Measurements from ENCODE around the gene KCNK2. TPM values are rescaled to one million over a fixed set of nuclear protein-coding genes. Genes with fewer than 3 reads are reported as not detected.

Gene KCNK2
- total RNA-seq, 1 experiment from 2014 or later: 0.44 TPM

GRCh38 chr1:215059947-215060346 is 22.6 kb upstream of the KCNK2 start:
- H3T11ph ChIP-seq (ENCODE audit: low read length): no peak overlapping the region
- H3K9me3 ChIP-seq (ENCODE audit: control insufficient read depth, low read depth, low read length): no peaks in the 10 kb centered on the region
- no peak overlapping the region for H3K27ac ChIP-seq (ENCODE audit: insufficient read length, low read depth, low read length)
- no peak overlapping the region for H2BK5ac ChIP-seq (ENCODE audit: insufficient read length, low read length)
- no peak overlapping the region for H2BK12ac ChIP-seq (ENCODE audit: insufficient read length, low read depth, low read length)
- H2BK15ac ChIP-seq (ENCODE audit: low read depth, low read length): no peak overlapping the region
- no peaks in the 10 kb centered on the region for H3K36me3 Mint-ChIP-seq (ENCODE audit: insufficient read depth in 1 of 3, low read depth in 3 of 3)
- H3K79me2 ChIP-seq (ENCODE audit: insufficient read depth, low read length): no peaks in the 10 kb centered on the region
- H3K4me1 ChIP-seq (ENCODE audit: insufficient read depth, low read length): no peaks in the 10 kb centered on the region
- no peak overlapping the region for H3K14ac ChIP-seq (ENCODE audit: insufficient read depth, low read length)
- no peaks in the 10 kb centered on the region for H4K20me1 ChIP-seq (ENCODE audit: control insufficient read depth, insufficient read depth, insufficient read length)
- H3K23ac ChIP-seq (ENCODE audit: insufficient read length, low read depth, low read length): no peak overlapping the region
- no peak overlapping the region for H4K91ac ChIP-seq (ENCODE audit: insufficient read length, low read depth, low read length)
- no peak overlapping the region for H3K56ac ChIP-seq (ENCODE audit: insufficient read length, low read depth, low read length)
- WGBS (ENCODE audit: extremely low coverage, insufficient read length, low lambda C conversion rate): no CpG with 5 or more reads among the region's 8 CpGs
- no peaks in the 10 kb centered on the region for H3K79me1 ChIP-seq (ENCODE audit: insufficient read depth, low read depth, low read length, poor library complexity, severe bottlenecking)
- H3K27me3 ChIP-seq (ENCODE audit: insufficient read depth, low read length): no peaks in the 10 kb centered on the region
- H3K18ac ChIP-seq (ENCODE audit: insufficient read length, low read depth, low read length): no peak overlapping the region
- no peaks in the 10 kb centered on the region for H3K27me3 Mint-ChIP-seq (ENCODE audit: low read depth)
- no peak overlapping the region for H3K4me2 ChIP-seq (ENCODE audit: insufficient read depth, insufficient read length, low read length)
- no peak for DNase-seq
- no peak overlapping the region for H4K5ac ChIP-seq (ENCODE audit: insufficient read length, low read depth, low read length)
- H2AFZ ChIP-seq (ENCODE audit: low read length): no peak overlapping the region
- TF ChIP-seq CTCF (conservative IDR thresholded peaks at IDR 0.05): no peak
- no peak overlapping the region for H2BK20ac ChIP-seq (ENCODE audit: low read depth, low read length, poor library complexity, severe bottlenecking)
- H3K23me2 ChIP-seq (ENCODE audit: insufficient read length, low read depth, low read length, poor library complexity, severe bottlenecking): no peaks in the 10 kb centered on the region
- H3K27ac Mint-ChIP-seq: no peak overlapping the region
- H3K4me1 Mint-ChIP-seq: peaks cover 18 to 21% of the 10 kb centered on the region in 2 experiments
- no peak overlapping the region for H3K4ac ChIP-seq (ENCODE audit: low read depth, low read length)
- no peak overlapping the region for H3K4me3 Mint-ChIP-seq
- H3K9me3 Mint-ChIP-seq: no peaks in the 10 kb centered on the region
- no peak overlapping the region for H4K8ac ChIP-seq (replicated peaks; ENCODE audit: insufficient read length, low read depth, low read length)
- no peak overlapping the region for H2BK120ac ChIP-seq (ENCODE audit: low read depth, low read length, poor library complexity, severe bottlenecking)
- H2AK5ac ChIP-seq (ENCODE audit: insufficient read length, low read length): no peak overlapping the region
- no peak overlapping the region for H3K9ac ChIP-seq (ENCODE audit: extremely low read depth, insufficient read length, low read length)
